ENCODE data around the gene SULF2.

Gene SULF2

GRCh38 chr20:47711046-47711752 lies 74.1 kb downstream of the SULF2 start:
- no peak for DNase-seq (ENCODE audit: low read depth in 3 of 3)

- no peak for DNase-seq (ENCODE audit: low read depth in 3 of 3)
These were observed 74.6 kb downstream of the SULF2 start for GRCh38 chr20:47710665-47711045.

- DNase-seq (ENCODE audit: low read depth in 3 of 3) = no peak
These were observed 76.1 kb downstream of the SULF2 start for GRCh38 chr20:47708953-47709833.

GRCh38 chr20:47708140-47708807 lies 77.0 kb downstream of the SULF2 start:
- DNase-seq (ENCODE audit: low read depth in 3 of 3) = no peak

- DNase-seq (ENCODE audit: low read depth in 3 of 3) = no peak
These were observed 78.9 kb downstream of the SULF2 start for GRCh38 chr20:47706345-47706744.

- DNase-seq (ENCODE audit: low read depth in 3 of 3) = no peak
These were observed 79.8 kb downstream of the SULF2 start for GRCh38 chr20:47705497-47705856.

- DNase-seq (ENCODE audit: low read depth in 3 of 3) = no peak
These were observed 80.4 kb downstream of the SULF2 start for GRCh38 chr20:47704746-47705496.

- DNase-seq (ENCODE audit: low read depth in 3 of 3) = no peak
These were observed 81.5 kb downstream of the SULF2 start for GRCh38 chr20:47703748-47704147.

- no peak for DNase-seq (ENCODE audit: low read depth in 3 of 3)
These were observed 83.7 kb downstream of the SULF2 start for GRCh38 chr20:47701612-47702011.

GRCh38 chr20:47700327-47700726 lies 85.0 kb downstream of the SULF2 start:
- DNase-seq (ENCODE audit: low read depth in 3 of 3) = no peak

GRCh38 chr20:47699818-47700217 lies 85.5 kb downstream of the SULF2 start:
- no peak for DNase-seq (ENCODE audit: low read depth in 3 of 3)

- DNase-seq (ENCODE audit: low read depth in 3 of 3) = no peak
These were observed 87.1 kb downstream of the SULF2 start for GRCh38 chr20:47698142-47698541.

GRCh38 chr20:47696856-47697255 lies 88.4 kb downstream of the SULF2 start:
- no peak for DNase-seq (ENCODE audit: low read depth in 3 of 3)

- no peak for DNase-seq (ENCODE audit: low read depth in 3 of 3)
These were observed 91.1 kb downstream of the SULF2 start for GRCh38 chr20:47694021-47694818.

GRCh38 chr20:47691625-47692024 lies 93.7 kb downstream of the SULF2 start:
- DNase-seq (ENCODE audit: low read depth in 3 of 3) = no peak

- DNase-seq (ENCODE audit: low read depth in 3 of 3) = no peak
These were observed 95.5 kb downstream of the SULF2 start for GRCh38 chr20:47689731-47690130.

- DNase-seq (ENCODE audit: low read depth in 3 of 3) = no peak
These were observed 96.6 kb downstream of the SULF2 start for GRCh38 chr20:47688385-47689381.

- DNase-seq (ENCODE audit: low read depth in 3 of 3) = no peak
These were observed 97.9 kb downstream of the SULF2 start for GRCh38 chr20:47687095-47687987.

GRCh38 chr20:47686545-47686944 lies 98.7 kb downstream of the SULF2 start:
- no peak for DNase-seq (ENCODE audit: low read depth in 3 of 3)

All from stimulated activated CD4-positive, alpha-beta T cell treated with anti-CD3 and anti-CD28 coated beads, TNF-alpha, amount 100 ng/mL, for 4 hours (primary cell).